Fibroblast of lung (primary cell): Measurements from ENCODE around the gene P2RY6. TPM values are rescaled to one million over a fixed set of nuclear protein-coding genes. Genes with fewer than 3 reads are reported as not detected.

Source experiments
- DNase-seq, 2 donors: peaks; one replicate each; pipeline versions ENCODE4 v3.0.0 to v3.0.0-alpha.2; 2010; ENCODE audit warnings: low read depth in 2 of 2
- H2AFZ ChIP-seq: 2 replicates; pipeline ENCODE4 v1.5.1; 2012; ENCODE audit warnings: low read length, control low read depth, inconsistent platforms
- H3K27ac ChIP-seq: 2 replicates; pipeline ENCODE4 v1.5.1; 2011; ENCODE audit warnings: low read length, control low read depth; ENCODE audit not compliant: insufficient read depth
- H3K27me3 ChIP-seq: 2 replicates; pipeline ENCODE4 v1.5.1; 2011; ENCODE audit warnings: mild to moderate bottlenecking, low read length; ENCODE audit not compliant: control insufficient read depth, insufficient read depth
- H3K36me3 ChIP-seq: 2 replicates; pipeline ENCODE4 v1.5.1; 2011; ENCODE audit warnings: low read length; ENCODE audit not compliant: control insufficient read depth, insufficient read depth
- H3K4me1 ChIP-seq: 2 replicates; pipeline ENCODE4 v1.5.1; 2011; ENCODE audit warnings: low read length; ENCODE audit not compliant: control insufficient read depth, insufficient read depth; ENCODE audit errors: extremely low read depth
- H3K4me2 ChIP-seq: 2 replicates; pipeline ENCODE4 v1.5.1; 2011; ENCODE audit warnings: low read length, control low read depth; ENCODE audit not compliant: insufficient read depth; ENCODE audit errors: extremely low read depth
- H3K4me3 ChIP-seq, 4 experiments: fragments of 200-600 bp in 1 of 4; sonication (generic) in 1 of 4; replicated peaks in 1 of 4; 2 replicates each; pipeline ENCODE4 v1.5.1; 2011 to 2016; ENCODE audit warnings: low read length in 4 of 4, low read depth in 3 of 4, mild to moderate bottlenecking in 3 of 4, control low read depth in 2 of 4, inconsistent platforms in 1 of 4, mixed read lengths in 1 of 4; ENCODE audit not compliant: insufficient read depth in 1 of 4; ENCODE audit errors: control extremely low read depth in 1 of 4
- H3K79me2 ChIP-seq: 2 replicates; pipeline ENCODE4 v1.5.1; 2012; ENCODE audit warnings: mild to moderate bottlenecking, low read length, inconsistent platforms; ENCODE audit not compliant: control insufficient read depth, insufficient read depth
- H3K9ac ChIP-seq: 2 replicates; pipeline ENCODE4 v1.5.1; 2011; ENCODE audit warnings: mild to moderate bottlenecking, low read length, control low read depth; ENCODE audit not compliant: insufficient read depth
- H3K9me3 ChIP-seq: 2 replicates; pipeline ENCODE4 v1.5.1; 2012; ENCODE audit warnings: low read depth, low read length; ENCODE audit not compliant: control insufficient read depth, insufficient read depth
- H4K20me1 ChIP-seq: 2 replicates; pipeline ENCODE4 v1.5.1; 2011; ENCODE audit warnings: low read length; ENCODE audit not compliant: control insufficient read depth, insufficient read depth; ENCODE audit errors: extremely low read depth
- CTCF ChIP-seq, 2 donors: IDR thresholded peaks in 1 of 2; conservative IDR thresholded peaks in 1 of 2; 1 replicate in 1 of 2; 2 replicates in 1 of 2; pipeline ENCODE4 v1.5.1; 2011 to 2012; ENCODE audit warnings: low read length in 2 of 2, control low read depth in 1 of 2, inconsistent platforms in 1 of 2, low read depth in 1 of 2, mild to moderate bottlenecking in 1 of 2
- EZH2 ChIP-seq: IDR thresholded peaks from 2 replicates; pipeline ENCODE4 v1.5.1; 2012; ENCODE audit warnings: low read length, control low read depth, mild to moderate bottlenecking; ENCODE audit errors: missing control alignments
- polyA plus RNA-seq, 2 donors: library from polyadenylated mRNA; depleted of rRNA in 1 of 2; stranded (reverse) in 1 of 2; unstranded in 1 of 2; fragments of >200 nt; gene quantifications; 2 replicates each; pipeline ENCODE4 v1.2.1, GENCODE V29; 2011 to 2012; ENCODE audit warnings: missing spikeins in 1 of 2
- total RNA-seq: library from RNA; depleted of rRNA; stranded (reverse); fragments of >200 nt; gene quantifications from 2 replicates; pipeline ENCODE4 v1.2.1, GENCODE V29; 2014

Gene P2RY6
- total and polyA plus RNA-seq, 2 donors (not counting 1 experiment from before 2014, with no cell fraction given), result 0.12 to 0.33 TPM

GRCh38 chr11:73239571-73240189 is 32.5 kb upstream of the P2RY6 start:
- Histone ChIP-seq H3K9ac (no peak overlapping the region), H3K9me3 (no peaks in the 10 kb centered on the region), H3K27ac (no peak overlapping the region), H3K36me3 (no peaks in the 10 kb centered on the region), H3K4me3 (no peak overlapping the region), H2AFZ (no peak overlapping the region), H3K4me2 (no peak overlapping the region), H3K79me2 (no peaks in the 10 kb centered on the region), H4K20me1 (no peaks in the 10 kb centered on the region), H3K4me1 (peaks cover 6% of the 10 kb centered on the region), H3K27me3 (no peaks in the 10 kb centered on the region)
- TF ChIP-seq EZH2, result no peak
- TF ChIP-seq CTCF (conservative IDR thresholded peaks at IDR 0.05 in 1 of 2, IDR thresholded peaks at IDR 0.05 in 1 of 2; ENCODE audit: low read depth in 1 of 2, low read length in 2 of 2), result no peak
- DNase-seq, result no peak

DNA sequence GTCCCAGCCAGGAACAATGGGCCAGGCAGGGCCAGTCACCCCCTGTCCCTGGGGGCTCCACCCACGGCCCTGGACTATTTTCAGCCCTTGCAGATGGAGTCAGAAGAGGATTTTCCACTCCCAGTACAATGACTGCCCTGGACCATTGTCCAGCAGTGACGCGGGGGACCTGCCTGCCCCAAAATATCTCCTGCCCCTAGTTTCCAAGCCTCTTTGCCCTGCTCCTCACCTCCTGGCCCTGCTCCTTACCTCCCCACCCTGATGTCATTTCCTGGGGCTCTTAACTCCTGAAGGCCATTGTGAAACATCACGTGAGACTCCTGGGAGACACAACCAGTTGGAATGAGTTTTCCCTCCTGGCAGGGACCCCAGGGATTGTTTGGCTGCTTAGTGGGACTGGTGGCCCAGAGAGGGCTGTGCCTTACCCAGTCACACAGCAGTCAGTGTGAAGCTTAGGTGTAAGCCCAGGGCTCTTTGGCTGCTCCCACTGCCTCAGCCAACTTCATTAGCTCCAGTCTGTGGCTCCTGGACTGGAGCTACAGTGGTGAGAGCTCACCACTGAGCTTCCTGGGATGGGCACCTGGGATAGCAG is 31.9 kb upstream of the P2RY6 start:
- H3K4me2 ChIP-seq, result no peak overlapping the region
- no peak overlapping the region for H3K9ac ChIP-seq
- no peaks in the 10 kb centered on the region for H4K20me1 ChIP-seq
- H3K4me1 ChIP-seq, result peaks cover 6% of the 10 kb centered on the region
- peak; percentile 38 to 41 for DNase-seq
- no peak overlapping the region for H3K27ac ChIP-seq
- no peak overlapping the region for H3K4me3 ChIP-seq
- H3K27me3 ChIP-seq, result no peaks in the 10 kb centered on the region
- no peaks in the 10 kb centered on the region for H3K9me3 ChIP-seq
- H2AFZ ChIP-seq, result no peak overlapping the region
- H3K79me2 ChIP-seq, result no peaks in the 10 kb centered on the region
- TF ChIP-seq CTCF (conservative IDR thresholded peaks at IDR 0.05 in 1 of 2, IDR thresholded peaks at IDR 0.05 in 1 of 2; ENCODE audit: low read depth in 1 of 2, low read length in 2 of 2) (no peak), EZH2 (no peak)
- no peaks in the 10 kb centered on the region for H3K36me3 ChIP-seq

- Histone ChIP-seq H3K9me3 (no peaks in the 10 kb centered on the region), H3K36me3 (no peaks in the 10 kb centered on the region), H3K4me1 (peaks cover 6% of the 10 kb centered on the region), H3K9ac (no peak overlapping the region), H3K4me2 (no peak overlapping the region), H3K79me2 (no peaks in the 10 kb centered on the region), H2AFZ (no peak overlapping the region), H4K20me1 (no peaks in the 10 kb centered on the region), H3K4me3 (no peak overlapping the region), H3K27me3 (no peaks in the 10 kb centered on the region), H3K27ac (no peak overlapping the region)
- DNase-seq, result no peak
- TF ChIP-seq EZH2 (no peak), CTCF (conservative IDR thresholded peaks at IDR 0.05 in 1 of 2, IDR thresholded peaks at IDR 0.05 in 1 of 2; ENCODE audit: low read depth in 1 of 2, low read length in 2 of 2) (no peak)
Measured at GRCh38 chr11:73241300-73241699, 30.8 kb upstream of the P2RY6 start.
